Measurements from ENCODE around the gene PIGH.

- TF ChIP-seq CTCF (IDR thresholded peaks at IDR 0.05) (no peak), POLR2A (IDR thresholded peaks at IDR 0.05) (no peak)
Measured at GRCh38 chr14:67586369-67586768, 13.7 kb downstream of the PIGH start.
